WTC11 (cell line): ENCODE results near the gene ELN. TPM values are rescaled to one million over a fixed set of nuclear protein-coding genes. Genes with fewer than 3 reads are reported as not detected.

ENCODE experiments used
- ATAC-seq: fragments of 200-7000 bp; cut with Tn5 transposase; 2 replicates; pipeline ENCODE4 v1.10.0; 2021; ENCODE audit warnings: mild to moderate bottlenecking, moderate library complexity
- CTCF ChIA-PET: fragments of 300-600 bp; sonication (Branson Sonifier 250); formaldehyde crosslinking; loops from one replicate; lab custom pipeline; 2021; ENCODE audit warnings: antibody characterized with exemption; lab: Charles Lee
- POLR2A ChIA-PET: fragments of 350-600 bp; sonication (Branson Sonifier 250); formaldehyde crosslinking; loops from one replicate; lab custom pipeline; 2021; ENCODE audit warnings: antibody characterized with exemption; lab: Charles Lee
- DNase-seq: peaks from one replicate; pipeline ENCODE4 v3.0.0; 2021; ENCODE audit warnings: low spot score
- H3K27ac Mint-ChIP-seq: 2 replicates; pipeline ENCODE4 v1.8.0; 2021; ENCODE audit warnings: mixed read lengths
- H3K27me3 Mint-ChIP-seq: 2 replicates; pipeline ENCODE4 v1.8.0; 2021; ENCODE audit warnings: low read depth, mild to moderate bottlenecking, moderate library complexity, mixed read lengths
- H3K36me3 Mint-ChIP-seq: 2 replicates; pipeline ENCODE4 v1.8.0; 2021; ENCODE audit warnings: mixed read lengths
- H3K4me1 Mint-ChIP-seq: 2 replicates; pipeline ENCODE4 v1.8.0; 2022; ENCODE audit warnings: mixed read lengths
- H3K4me3 Mint-ChIP-seq: 2 replicates; pipeline ENCODE4 v1.8.0; 2021; ENCODE audit warnings: mild to moderate bottlenecking, moderate library complexity, mixed read lengths
- H3K9me3 Mint-ChIP-seq: 2 replicates; pipeline ENCODE4 v1.8.0; 2021; ENCODE audit warnings: mixed read lengths
- CREB1 ChIP-seq: sonication (generic); formaldehyde crosslinking; IDR thresholded peaks from 2 replicates; pipeline ENCODE4 v1.8.0; 2023; ENCODE audit warnings: mild to moderate bottlenecking, missing genetic modification reagents
- CREM ChIP-seq: sonication (generic); formaldehyde crosslinking; IDR thresholded peaks from 2 replicates; pipeline ENCODE4 v1.8.1; 2022; ENCODE audit warnings: mild to moderate bottlenecking, missing genetic modification reagents, moderate library complexity
- ESRRA ChIP-seq: sonication (generic); formaldehyde crosslinking; IDR thresholded peaks from 2 replicates; pipeline ENCODE4 v1.8.1; 2022; ENCODE audit warnings: mild to moderate bottlenecking, missing genetic modification reagents, borderline replicate concordance
- GRHL2 ChIP-seq: fragments of 250-450 bp; sonication (Bioruptor Pico); IDR thresholded peaks from 2 replicates; pipeline ENCODE4 v1.8.0; 2022; ENCODE audit warnings: mild to moderate bottlenecking, moderate library complexity; ENCODE audit not compliant: insufficient replicate concordance, severe bottlenecking
- SMAD3 ChIP-seq: sonication (generic); formaldehyde crosslinking; IDR thresholded peaks from 2 replicates; pipeline ENCODE4 v1.8.0; 2022; ENCODE audit warnings: missing genetic modification reagents, mild to moderate bottlenecking, borderline replicate concordance
- SP1 ChIP-seq: sonication (generic); formaldehyde crosslinking; conservative IDR thresholded peaks from 2 replicates; pipeline ENCODE4 v1.8.1; 2022; ENCODE audit warnings: missing genetic modification reagents
- TP53 ChIP-seq: sonication (generic); formaldehyde crosslinking; IDR thresholded peaks from 2 replicates; pipeline ENCODE4 v1.8.1; 2023; ENCODE audit warnings: mild to moderate bottlenecking, missing genetic modification reagents
- ZNF423 ChIP-seq: fragments of 250-450 bp; sonication (Bioruptor Pico); IDR thresholded peaks from 2 replicates; pipeline ENCODE4 v2.1.2; 2022; ENCODE audit warnings: mild to moderate bottlenecking, moderate library complexity
- total RNA-seq: library from RNA; stranded (reverse); gene quantifications from 3 replicates; pipeline ENCODE4 v1.2.3, GENCODE V29; 2021
- TF ChIP-seq, protein P1 (sequence below): sonication (generic); formaldehyde crosslinking; IDR thresholded peaks from 2 replicates; pipeline ENCODE4 v1.8.1; 2023; ENCODE audit warnings: mild to moderate bottlenecking, missing genetic modification reagents
- TF ChIP-seq, protein P2 (sequence below): sonication (generic); formaldehyde crosslinking; IDR thresholded peaks from 2 replicates; pipeline ENCODE4 v1.8.0; 2022; ENCODE audit warnings: mild to moderate bottlenecking, missing genetic modification reagents
- TF ChIP-seq, protein P3 (sequence below): sonication (generic); formaldehyde crosslinking; IDR thresholded peaks from 2 replicates; pipeline ENCODE4 v1.8.1; 2023; ENCODE audit warnings: mild to moderate bottlenecking, missing genetic modification reagents, moderate library complexity
- TF ChIP-seq, protein P4 (sequence below): fragments of 250-450 bp; sonication (Bioruptor Pico); IDR thresholded peaks from 2 replicates; pipeline ENCODE4 v2.1.2; 2022; ENCODE audit warnings: mild to moderate bottlenecking, moderate library complexity

ELN gene
- total RNA-seq, 1 experiment from 2014 or later: 3.3 TPM

DNA sequence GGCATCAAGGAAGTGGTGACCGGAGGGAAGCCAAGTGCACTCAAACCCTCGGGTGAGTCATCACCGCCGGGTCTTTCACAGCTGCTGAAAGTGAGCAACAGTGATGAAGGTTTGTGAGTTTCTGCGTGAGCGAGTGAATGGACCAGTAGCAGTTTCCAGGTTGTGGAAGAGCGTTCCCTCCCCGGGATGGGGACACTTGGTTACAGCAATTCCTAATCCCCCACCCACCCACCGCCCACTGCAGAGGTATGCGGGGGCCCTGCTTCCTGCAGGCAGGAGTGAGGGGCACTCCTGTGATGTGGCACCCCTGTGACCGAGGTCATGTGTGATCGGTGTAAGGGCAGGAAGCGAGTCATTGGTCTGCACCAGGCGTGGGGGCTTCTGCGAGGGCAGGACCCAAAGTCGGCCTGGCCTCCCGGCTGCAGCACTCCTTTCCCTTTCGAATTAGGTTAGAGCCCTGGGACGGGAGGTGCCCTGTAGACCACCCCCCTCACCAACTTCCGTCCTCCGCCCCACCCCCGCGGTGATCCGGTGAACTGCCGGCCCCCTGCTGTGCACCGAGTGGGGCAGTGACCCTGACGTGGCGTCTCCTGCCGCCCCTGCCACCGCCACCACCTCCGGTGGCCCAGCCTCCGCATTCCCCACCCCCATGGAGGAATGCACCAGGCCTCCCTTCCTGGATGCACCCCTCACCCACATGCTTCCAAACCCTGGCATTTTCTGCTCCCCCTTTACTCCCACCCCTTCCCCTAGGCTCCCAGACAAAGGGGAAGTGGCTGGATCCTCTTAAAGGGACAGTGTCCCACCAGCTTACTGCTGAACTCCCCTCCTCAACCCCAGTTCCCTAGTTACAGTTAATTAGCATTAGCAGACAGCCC lies 66.5 kb downstream of the ELN start (continued):
- TF ChIP-seq, protein P1, sequence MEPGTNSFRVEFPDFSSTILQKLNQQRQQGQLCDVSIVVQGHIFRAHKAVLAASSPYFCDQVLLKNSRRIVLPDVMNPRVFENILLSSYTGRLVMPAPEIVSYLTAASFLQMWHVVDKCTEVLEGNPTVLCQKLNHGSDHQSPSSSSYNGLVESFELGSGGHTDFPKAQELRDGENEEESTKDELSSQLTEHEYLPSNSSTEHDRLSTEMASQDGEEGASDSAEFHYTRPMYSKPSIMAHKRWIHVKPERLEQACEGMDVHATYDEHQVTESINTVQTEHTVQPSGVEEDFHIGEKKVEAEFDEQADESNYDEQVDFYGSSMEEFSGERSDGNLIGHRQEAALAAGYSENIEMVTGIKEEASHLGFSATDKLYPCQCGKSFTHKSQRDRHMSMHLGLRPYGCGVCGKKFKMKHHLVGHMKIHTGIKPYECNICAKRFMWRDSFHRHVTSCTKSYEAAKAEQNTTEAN (CRISPR knock-in tag): peak; percentile 41; the same call in 1 of the 2 replicates
- 0 out of 2 replicates have a peak, but pooled peaks have one; percentile 34 for TF ChIP-seq TP53 (CRISPR knock-in tag)
- TF ChIP-seq SP1 (CRISPR knock-in tag): peak; percentile 63; the same call in 1 of the 2 replicates
- TF ChIP-seq, protein P2, sequence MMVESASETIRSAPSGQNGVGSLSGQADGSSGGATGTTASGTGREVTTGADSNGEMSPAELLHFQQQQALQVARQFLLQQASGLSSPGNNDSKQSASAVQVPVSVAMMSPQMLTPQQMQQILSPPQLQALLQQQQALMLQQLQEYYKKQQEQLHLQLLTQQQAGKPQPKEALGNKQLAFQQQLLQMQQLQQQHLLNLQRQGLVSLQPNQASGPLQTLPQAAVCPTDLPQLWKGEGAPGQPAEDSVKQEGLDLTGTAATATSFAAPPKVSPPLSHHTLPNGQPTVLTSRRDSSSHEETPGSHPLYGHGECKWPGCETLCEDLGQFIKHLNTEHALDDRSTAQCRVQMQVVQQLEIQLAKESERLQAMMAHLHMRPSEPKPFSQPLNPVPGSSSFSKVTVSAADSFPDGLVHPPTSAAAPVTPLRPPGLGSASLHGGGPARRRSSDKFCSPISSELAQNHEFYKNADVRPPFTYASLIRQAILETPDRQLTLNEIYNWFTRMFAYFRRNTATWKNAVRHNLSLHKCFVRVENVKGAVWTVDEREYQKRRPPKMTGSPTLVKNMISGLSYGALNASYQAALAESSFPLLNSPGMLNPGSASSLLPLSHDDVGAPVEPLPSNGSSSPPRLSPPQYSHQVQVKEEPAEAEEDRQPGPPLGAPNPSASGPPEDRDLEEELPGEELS: peak; percentile 29; the same call in 1 of the 2 replicates
- peak; percentile 83 for TF ChIP-seq ZNF423 (CRISPR knock-in tag)

DNA sequence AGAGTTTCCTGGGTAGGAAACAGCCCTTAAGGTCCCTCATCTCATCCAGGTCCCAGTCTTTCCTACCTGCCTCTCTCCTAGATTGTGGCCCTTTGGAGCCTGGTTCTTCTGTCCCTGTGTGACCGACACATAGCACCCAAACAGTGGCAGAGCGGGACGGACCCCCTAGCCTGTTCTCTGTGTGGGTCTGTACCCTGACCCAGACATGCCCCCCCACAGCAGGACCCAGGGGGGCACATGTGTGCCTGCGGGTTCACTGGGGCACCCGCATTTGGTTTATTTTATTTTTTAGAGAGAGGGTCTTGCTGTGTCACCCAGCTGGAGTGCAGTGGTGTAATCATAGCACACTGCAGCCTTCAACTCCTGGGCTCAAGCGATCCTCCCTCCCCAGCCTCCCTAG lies 67.2 kb downstream of the ELN start:
- H3K9me3 Mint-ChIP-seq: peaks cover 9% of the 10 kb centered on the region
- TF ChIP-seq ESRRA (CRISPR knock-in tag) (no peak), CREM (CRISPR knock-in tag) (0 out of 2 replicates have a peak, but pooled peaks have one; percentile 6)
- TF ChIP-seq, protein P3, sequence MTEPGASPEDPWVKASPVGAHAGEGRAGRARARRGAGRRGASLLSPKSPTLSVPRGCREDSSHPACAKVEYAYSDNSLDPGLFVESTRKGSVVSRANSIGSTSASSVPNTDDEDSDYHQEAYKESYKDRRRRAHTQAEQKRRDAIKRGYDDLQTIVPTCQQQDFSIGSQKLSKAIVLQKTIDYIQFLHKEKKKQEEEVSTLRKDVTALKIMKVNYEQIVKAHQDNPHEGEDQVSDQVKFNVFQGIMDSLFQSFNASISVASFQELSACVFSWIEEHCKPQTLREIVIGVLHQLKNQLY (CRISPR knock-in tag): no peak
- peaks cover 30% of the 10 kb centered on the region for H3K4me1 Mint-ChIP-seq
- POLR2A ChIA-PET: interaction anchor here (0.6 kb wide), 1 partner anchor 12 kb away, joined by 3 read pairs; the partner anchor contains the start of gene LIMK1
- H3K36me3 Mint-ChIP-seq: peaks cover 35% of the 10 kb centered on the region
- peak overlapping the region; percentile 81 for H3K27ac Mint-ChIP-seq
- CTCF ChIA-PET: interaction anchor here (0.6 to 2.2 kb wide), 5 partner anchors 11 to 310 kb away, joined by 3 to 18 read pairs (median 5); partner anchors contain the start of gene LIMK1
- no peak for DNase-seq
- no peaks in the 10 kb centered on the region for H3K27me3 Mint-ChIP-seq
- no peak for ATAC-seq
- H3K4me3 Mint-ChIP-seq: peak overlapping the region; percentile 62

DNA sequence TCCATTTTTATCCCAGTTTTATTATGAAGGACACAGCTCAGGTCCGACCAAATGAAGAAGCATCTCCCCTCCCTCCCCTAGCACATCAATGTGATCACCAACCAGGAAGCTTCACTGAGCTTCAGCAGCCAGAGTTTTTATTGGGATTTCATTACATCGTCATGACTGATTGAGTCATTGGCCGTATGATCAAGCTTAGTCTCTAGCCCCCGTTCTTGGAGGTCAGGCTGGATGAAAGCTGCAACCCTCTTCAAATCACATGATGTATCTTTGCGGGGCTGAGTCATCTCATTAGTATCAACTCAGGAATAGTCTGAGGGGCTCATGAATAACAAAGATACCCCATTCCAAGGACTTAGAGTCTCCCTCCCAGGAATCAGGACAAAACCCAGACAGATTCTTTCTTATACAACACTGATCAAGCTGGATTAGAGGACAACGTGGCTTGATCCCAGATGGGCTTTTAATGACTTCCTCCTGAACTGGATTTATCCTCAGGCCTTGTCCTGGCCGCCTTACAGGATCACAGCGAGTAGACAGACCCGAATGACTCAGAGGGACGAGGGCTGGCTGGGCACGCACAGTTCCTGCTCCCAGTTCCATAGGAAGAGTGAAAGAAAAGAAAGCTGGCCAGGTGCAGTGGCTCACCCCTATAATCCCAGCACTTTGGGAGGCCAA lies 70.1 kb downstream of the ELN start:
- DNase-seq (no peak), ATAC-seq (no peak)
- peak overlapping the region; percentile 39 for H3K27ac Mint-ChIP-seq
- TF ChIP-seq GRHL2 (CRISPR knock-in tag) (no peak), CREB1 (no peak), SMAD3 (CRISPR knock-in tag) (no peak)
- TF ChIP-seq, protein P4, sequence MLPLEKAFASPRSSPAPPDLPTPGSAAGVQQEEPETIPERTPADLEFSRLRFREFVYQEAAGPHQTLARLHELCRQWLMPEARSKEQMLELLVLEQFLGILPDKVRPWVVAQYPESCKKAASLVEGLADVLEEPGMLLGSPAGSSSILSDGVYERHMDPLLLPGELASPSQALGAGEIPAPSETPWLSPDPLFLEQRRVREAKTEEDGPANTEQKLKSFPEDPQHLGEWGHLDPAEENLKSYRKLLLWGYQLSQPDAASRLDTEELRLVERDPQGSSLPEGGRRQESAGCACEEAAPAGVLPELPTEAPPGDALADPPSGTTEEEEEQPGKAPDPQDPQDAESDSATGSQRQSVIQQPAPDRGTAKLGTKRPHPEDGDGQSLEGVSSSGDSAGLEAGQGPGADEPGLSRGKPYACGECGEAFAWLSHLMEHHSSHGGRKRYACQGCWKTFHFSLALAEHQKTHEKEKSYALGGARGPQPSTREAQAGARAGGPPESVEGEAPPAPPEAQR (CRISPR knock-in tag): no peak
- ChIA-PET CTCF (interaction anchor here (0.5 to 1.1 kb wide), 2 partner anchors 15 to 20 kb away, joined by 3 read pairs; partner anchors contain the start of gene LIMK1), POLR2A (no interaction called here)
- no peaks in the 10 kb centered on the region for H3K27me3 Mint-ChIP-seq
- H3K4me3 Mint-ChIP-seq: no peak overlapping the region
- H3K9me3 Mint-ChIP-seq: peaks cover 9% of the 10 kb centered on the region
- H3K36me3 Mint-ChIP-seq: peaks cover 46% of the 10 kb centered on the region
- peaks cover 19% of the 10 kb centered on the region for H3K4me1 Mint-ChIP-seq
